WERI-Rb-1 (cell line): ENCODE data around the gene GALNT15.

Experiments
- DNase-seq: peaks from one replicate; pipeline ENCODE4 v3.0.0-alpha.2; 2020
- H3K27ac ChIP-seq: fragments of 250-450 bp; sonication (Bioruptor Pico); 2 replicates; pipeline ENCODE4 v1.5.1; 2020; ENCODE audit warnings: mild to moderate bottlenecking, moderate library complexity
- H3K27me3 ChIP-seq: fragments of 250-450 bp; sonication (Bioruptor Pico); 2 replicates; pipeline ENCODE4 v1.5.1; 2021; ENCODE audit warnings: mild to moderate bottlenecking, low read depth, moderate library complexity; ENCODE audit not compliant: insufficient read depth, severe bottlenecking
- H3K36me3 ChIP-seq: fragments of 250-450 bp; sonication (Bioruptor Pico); 2 replicates; pipeline ENCODE4 v1.5.1; 2020; ENCODE audit warnings: mild to moderate bottlenecking, moderate library complexity
- H3K4me3 ChIP-seq: 2 replicates; pipeline ENCODE4 v1.5.1; 2011; ENCODE audit warnings: low read depth, mild to moderate bottlenecking, control low read depth, low read length
- H3K9me3 ChIP-seq: fragments of 250-450 bp; sonication (Bioruptor Pico); 2 replicates; pipeline ENCODE4 v1.5.1; 2021; ENCODE audit warnings: mild to moderate bottlenecking, moderate library complexity; ENCODE audit not compliant: severe bottlenecking
- TF ChIP-seq, protein P1 (sequence below): IDR thresholded peaks from 2 replicates; pipeline ENCODE4 v1.5.1; 2011; ENCODE audit warnings: low read depth, mild to moderate bottlenecking, control low read depth, inconsistent platforms, low read length

GALNT15 gene

DNA sequence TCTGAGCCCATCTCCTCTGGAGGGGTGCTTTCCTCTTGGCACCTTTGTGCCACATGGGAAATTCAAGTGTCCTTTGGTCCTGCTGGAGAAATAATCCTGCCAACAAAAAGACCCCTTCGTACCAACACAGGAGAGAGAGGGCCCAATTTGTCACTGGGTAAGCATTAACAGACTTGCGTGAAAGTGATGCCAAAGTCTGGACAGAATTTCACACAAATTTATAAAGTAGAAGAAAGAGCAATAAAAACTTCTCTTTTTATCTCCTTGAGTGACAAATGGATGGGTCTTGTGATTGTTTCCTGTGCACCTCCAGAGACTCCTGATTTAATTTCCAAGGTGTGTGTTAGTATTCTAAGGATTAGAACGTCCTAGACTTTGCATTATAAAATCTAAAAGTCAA is 75.4 kb downstream of the GALNT15 start:
- Histone ChIP-seq H3K9me3 (no peaks in the 10 kb centered on the region), H3K27ac (no peak overlapping the region), H3K36me3 (no peaks in the 10 kb centered on the region), H3K4me3 (no peak overlapping the region), H3K27me3 (no peaks in the 10 kb centered on the region)
- TF ChIP-seq, protein P1, sequence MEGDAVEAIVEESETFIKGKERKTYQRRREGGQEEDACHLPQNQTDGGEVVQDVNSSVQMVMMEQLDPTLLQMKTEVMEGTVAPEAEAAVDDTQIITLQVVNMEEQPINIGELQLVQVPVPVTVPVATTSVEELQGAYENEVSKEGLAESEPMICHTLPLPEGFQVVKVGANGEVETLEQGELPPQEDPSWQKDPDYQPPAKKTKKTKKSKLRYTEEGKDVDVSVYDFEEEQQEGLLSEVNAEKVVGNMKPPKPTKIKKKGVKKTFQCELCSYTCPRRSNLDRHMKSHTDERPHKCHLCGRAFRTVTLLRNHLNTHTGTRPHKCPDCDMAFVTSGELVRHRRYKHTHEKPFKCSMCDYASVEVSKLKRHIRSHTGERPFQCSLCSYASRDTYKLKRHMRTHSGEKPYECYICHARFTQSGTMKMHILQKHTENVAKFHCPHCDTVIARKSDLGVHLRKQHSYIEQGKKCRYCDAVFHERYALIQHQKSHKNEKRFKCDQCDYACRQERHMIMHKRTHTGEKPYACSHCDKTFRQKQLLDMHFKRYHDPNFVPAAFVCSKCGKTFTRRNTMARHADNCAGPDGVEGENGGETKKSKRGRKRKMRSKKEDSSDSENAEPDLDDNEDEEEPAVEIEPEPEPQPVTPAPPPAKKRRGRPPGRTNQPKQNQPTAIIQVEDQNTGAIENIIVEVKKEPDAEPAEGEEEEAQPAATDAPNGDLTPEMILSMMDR = no peak
- DNase-seq = no peak

DNA sequence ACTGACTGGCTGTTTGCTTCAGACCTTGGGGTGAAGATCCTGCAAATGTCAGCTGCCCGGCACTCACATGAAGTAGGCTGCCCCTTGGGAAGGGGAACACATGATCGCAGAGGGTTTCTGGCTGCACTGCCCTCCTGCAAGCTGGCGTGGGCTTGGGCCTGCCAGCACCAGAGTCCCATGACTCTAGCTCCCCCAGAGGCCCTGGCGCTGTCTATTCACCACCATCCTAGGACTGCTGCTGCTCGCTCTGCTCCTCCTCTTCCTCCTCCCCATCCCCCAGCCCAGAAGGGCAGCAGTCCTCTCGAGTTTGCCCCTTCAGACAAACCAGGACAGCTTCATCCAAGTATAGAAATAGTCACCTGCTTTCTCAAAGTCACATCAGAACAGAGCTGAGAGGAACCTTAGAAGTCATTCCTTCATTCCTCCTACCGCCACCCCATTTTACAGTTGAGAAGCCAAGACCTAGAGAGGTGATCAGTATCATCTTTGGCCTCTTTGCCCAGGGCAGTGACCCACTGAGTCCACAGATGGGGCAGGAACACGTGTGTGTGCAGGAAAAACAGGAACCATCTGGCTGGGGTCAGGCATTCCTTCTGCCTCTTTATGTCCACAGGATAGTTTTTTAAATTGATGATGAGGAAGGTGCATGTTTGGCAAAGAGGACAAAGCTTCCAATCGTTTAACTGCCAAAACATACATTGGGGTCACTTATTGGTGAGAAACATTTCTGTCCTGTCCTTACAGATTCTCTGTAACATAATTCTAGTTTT is 77.0 kb downstream of the GALNT15 start:
- TF ChIP-seq, protein P1 = no peak
- Histone ChIP-seq H3K27me3 (no peaks in the 10 kb centered on the region), H3K9me3 (no peaks in the 10 kb centered on the region), H3K36me3 (no peaks in the 10 kb centered on the region), H3K4me3 (no peak overlapping the region), H3K27ac (no peak overlapping the region)
- DNase-seq = no peak

DNA sequence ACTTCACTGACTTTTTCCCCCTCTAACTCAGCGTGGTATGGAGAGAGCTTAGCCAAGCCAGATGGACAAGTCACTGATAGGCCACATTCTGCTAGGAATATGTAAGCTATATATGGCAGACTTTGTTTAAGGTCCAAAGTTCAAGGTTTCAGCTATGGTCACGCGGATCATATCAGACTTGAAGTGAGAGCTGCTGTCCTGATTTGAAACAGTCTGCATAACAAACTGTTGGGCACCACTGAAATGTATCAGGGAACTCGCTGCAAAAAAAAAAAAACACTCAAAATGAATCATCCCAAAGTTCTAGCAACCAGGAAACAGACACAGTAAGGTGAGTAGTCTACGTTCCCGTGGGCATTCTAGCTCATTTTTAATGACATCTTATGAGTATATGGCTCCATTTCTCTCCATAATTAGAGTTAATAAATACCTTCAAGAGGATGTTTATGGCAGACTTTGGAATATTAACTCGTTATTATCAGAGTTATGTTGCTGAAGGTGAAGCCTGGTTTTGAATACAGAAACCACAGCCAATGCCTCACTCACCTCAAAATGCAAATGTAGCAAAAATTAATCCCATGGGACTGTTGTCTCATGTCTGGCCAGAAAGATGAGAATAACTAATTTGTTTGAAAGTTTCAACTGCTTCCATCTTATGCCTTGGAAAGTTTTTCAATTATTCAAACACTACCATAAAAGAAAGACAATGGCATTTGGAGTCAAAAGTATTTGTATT is 77.9 kb downstream of the GALNT15 start:
- H3K27ac ChIP-seq = no peak overlapping the region
- H3K36me3 ChIP-seq = no peaks in the 10 kb centered on the region
- H3K27me3 ChIP-seq = no peaks in the 10 kb centered on the region
- no peaks in the 10 kb centered on the region for H3K9me3 ChIP-seq
- TF ChIP-seq, protein P1 = no peak
- no peak overlapping the region for H3K4me3 ChIP-seq
- no peak for DNase-seq

DNA sequence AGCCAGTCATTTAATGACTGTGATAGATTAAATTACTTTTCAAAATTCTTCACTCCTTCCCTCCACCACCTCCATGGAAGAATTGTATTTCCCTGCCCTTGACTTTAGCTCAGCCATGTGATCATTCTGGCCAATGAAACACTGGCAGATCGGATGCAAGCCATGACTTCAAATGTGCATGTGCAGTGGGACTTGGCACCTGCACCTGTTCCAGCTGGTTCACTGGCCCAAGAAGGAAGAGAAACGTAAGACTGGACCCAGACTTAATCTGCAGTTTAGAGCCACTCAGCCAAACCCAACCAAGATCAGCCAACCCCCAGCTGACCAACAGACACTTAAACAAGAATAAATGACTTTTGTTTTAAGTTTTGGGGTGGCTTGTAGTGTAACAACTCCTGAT is 78.5 kb downstream of the GALNT15 start:
- Histone ChIP-seq H3K27me3 (no peaks in the 10 kb centered on the region), H3K9me3 (no peaks in the 10 kb centered on the region), H3K27ac (no peak overlapping the region), H3K4me3 (no peak overlapping the region), H3K36me3 (no peaks in the 10 kb centered on the region)
- no peak for DNase-seq
- TF ChIP-seq, protein P1 = no peak

DNA sequence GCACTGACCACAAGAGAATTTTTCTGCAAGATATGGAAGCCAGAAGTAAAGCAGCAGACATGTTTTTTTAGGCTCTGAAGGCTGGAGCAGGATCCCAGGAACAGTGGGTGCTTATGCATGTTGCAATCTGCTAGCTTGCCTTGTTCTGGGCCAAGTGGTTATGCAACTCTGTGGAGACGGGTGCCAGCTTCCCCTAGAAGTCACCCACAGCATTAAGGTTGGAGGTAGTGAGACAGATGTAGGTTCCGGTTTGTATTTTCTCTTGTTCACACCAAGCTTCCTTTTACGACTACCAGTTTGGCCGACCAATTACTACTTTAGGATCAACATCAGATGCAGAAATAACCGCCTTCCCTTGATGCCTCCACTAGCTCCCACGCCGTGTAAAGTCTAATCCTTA is 79.1 kb downstream of the GALNT15 start:
- no peaks in the 10 kb centered on the region for H3K27me3 ChIP-seq
- TF ChIP-seq, protein P1 = no peak
- H3K36me3 ChIP-seq = no peaks in the 10 kb centered on the region
- no peaks in the 10 kb centered on the region for H3K9me3 ChIP-seq
- no peak for DNase-seq
- no peak overlapping the region for H3K4me3 ChIP-seq
- no peak overlapping the region for H3K27ac ChIP-seq

DNA sequence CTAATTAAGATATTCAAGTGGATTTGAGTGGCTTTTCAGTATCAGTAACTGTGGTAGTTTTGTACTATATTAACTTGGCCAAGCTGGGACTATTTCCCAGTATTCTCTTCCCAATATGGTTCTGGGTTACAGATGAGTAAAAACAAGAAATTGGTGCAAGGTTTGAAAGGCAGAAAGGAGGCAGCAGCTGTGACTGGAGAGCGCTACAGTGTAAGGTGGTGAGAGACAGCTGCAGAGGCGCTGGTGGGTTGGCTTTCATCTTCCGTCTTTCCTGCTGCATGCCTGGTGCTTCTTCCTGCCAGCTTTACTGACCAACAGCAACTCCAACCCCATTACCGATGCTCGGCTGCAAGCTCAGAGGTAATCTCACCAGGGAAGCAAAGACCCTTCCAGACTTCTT is 80.4 kb downstream of the GALNT15 start:
- H3K9me3 ChIP-seq = no peaks in the 10 kb centered on the region
- no peak overlapping the region for H3K4me3 ChIP-seq
- H3K27ac ChIP-seq = no peak overlapping the region
- H3K27me3 ChIP-seq = no peaks in the 10 kb centered on the region
- TF ChIP-seq, protein P1 = no peak
- peaks cover 4% of the 10 kb centered on the region for H3K36me3 ChIP-seq
- no peak for DNase-seq
